Prostate gland (tissue), 2 donors: ENCODE measurements around the gene NEMF. TPM values are rescaled to one million over a fixed set of nuclear protein-coding genes. Genes with fewer than 3 reads are reported as not detected.

Experiments
- DNase-seq: peaks from one replicate; pipeline ENCODE4 v3.0.0-alpha.2; 2019; ENCODE audit warnings: low spot score
- H3K27ac ChIP-seq, 2 donors: fragments of 200-600 bp; sonication (generic); 2 replicates each; pipeline ENCODE4 v1.5.1; 2017 to 2019
- H3K27me3 ChIP-seq: fragments of 200-600 bp; sonication (generic); replicated peaks from 2 replicates; pipeline ENCODE4 v1.5.1; 2019; ENCODE audit not compliant: insufficient read depth
- H3K36me3 ChIP-seq, 2 donors: fragments of 200-600 bp; sonication (generic); 1 replicate in 1 of 2; 2 replicates in 1 of 2; pipeline versions ENCODE4 v1.5.1 to v1.8.1; 2017 to 2019
- H3K4me1 ChIP-seq: fragments of 200-600 bp; sonication (generic); replicated peaks from 2 replicates; pipeline ENCODE4 v1.5.1; 2019
- H3K4me3 ChIP-seq, 2 donors: fragments of 200-600 bp; sonication (generic); 2 replicates each; pipeline ENCODE4 v1.5.1; 2017 to 2019
- H3K9me3 ChIP-seq: fragments of 200-600 bp; sonication (generic); 2 replicates; pipeline ENCODE4 v1.5.1; 2017
- POLR2A ChIP-seq: fragments of 450-650 bp; IDR thresholded peaks from one replicate; pipeline ENCODE4 v1.6.1; 2016; ENCODE audit warnings: antibody characterized with exemption, mild to moderate bottlenecking
- POLR2AphosphoS5 ChIP-seq: sonication (generic); formaldehyde crosslinking; IDR thresholded peaks from one replicate; pipeline ENCODE4 v1.6.1; 2017; ENCODE audit warnings: antibody characterized with exemption
- WGBS: methylation state at CpG from one replicate; pipeline ENCODE4 v1.1.5; 2018; 5-methylcytosine and 5-hydroxymethylcytosine counted together
- intact Hi-C: fragments of 100-400 bp; cut with DNase I; formaldehyde crosslinking; loops from one replicate; pipeline ENCODE4 v1.14.2; 2022
- total RNA-seq, 2 donors: library from RNA; depleted of rRNA; stranded (reverse); fragments of >200 nt; gene quantifications; one replicate each; pipeline ENCODE4 v1.1.0, GENCODE V29; 2016
- TF ChIP-seq, protein P1 (sequence below), 4 experiments: fragments of 200-600 bp in 2 of 4; fragments of 450-650 bp in 2 of 4; sonication (generic) in 2 of 4; IDR thresholded peaks; 1 replicate in 3 of 4; 2 replicates in 1 of 4; pipeline ENCODE4 v1.5.1; 2016 to 2019; ENCODE audit warnings: antibody characterized with exemption in 4 of 4, mild to moderate bottlenecking in 2 of 4, moderate library complexity in 2 of 4

The NEMF gene
- total RNA-seq, 2 donors from 2014 or later: 63.9 to 71.7 TPM

DNA sequence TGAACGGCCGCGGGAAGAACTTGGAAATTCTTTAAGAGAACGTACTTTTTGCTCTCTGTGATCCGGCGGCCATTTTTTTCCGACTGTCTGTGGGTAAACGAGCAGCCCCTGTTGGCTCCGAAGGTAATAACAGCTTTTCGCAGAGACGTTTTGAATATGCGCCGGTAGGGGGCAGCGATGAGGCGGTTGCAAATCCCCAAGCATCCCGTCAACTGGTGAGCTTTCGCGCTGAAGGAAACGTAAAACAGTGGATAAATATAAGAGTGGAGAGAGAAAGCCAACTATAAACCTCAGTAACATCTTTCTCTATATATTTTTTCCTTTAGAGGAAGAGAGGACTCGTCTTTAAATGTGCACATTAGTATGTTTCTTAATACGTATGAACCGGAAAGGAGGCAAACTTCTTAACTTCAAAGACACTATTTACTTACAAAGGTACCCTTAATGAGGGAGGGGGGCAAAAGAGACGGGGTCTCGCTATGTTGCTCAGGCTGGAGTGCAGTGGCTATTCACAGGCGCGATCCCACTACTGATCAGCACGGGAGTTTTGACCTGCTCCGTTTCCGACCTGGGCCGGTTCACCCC is 9.6 kb upstream of the NEMF start:
- Histone ChIP-seq H3K4me3 (peak overlapping the region; percentile 57 to 70), H3K9me3 (no peaks in the 10 kb centered on the region), H3K36me3 (no peaks in the 10 kb centered on the region), H3K27ac (peak overlapping the region; percentile 89 to 99), H3K4me1 (no peaks in the 10 kb centered on the region), H3K27me3 (no peaks in the 10 kb centered on the region)
- under 1% methylated on average over 25 of the region's 30 CpGs for WGBS
- peak; percentile 88 for DNase-seq
- TF ChIP-seq, protein P1, sequence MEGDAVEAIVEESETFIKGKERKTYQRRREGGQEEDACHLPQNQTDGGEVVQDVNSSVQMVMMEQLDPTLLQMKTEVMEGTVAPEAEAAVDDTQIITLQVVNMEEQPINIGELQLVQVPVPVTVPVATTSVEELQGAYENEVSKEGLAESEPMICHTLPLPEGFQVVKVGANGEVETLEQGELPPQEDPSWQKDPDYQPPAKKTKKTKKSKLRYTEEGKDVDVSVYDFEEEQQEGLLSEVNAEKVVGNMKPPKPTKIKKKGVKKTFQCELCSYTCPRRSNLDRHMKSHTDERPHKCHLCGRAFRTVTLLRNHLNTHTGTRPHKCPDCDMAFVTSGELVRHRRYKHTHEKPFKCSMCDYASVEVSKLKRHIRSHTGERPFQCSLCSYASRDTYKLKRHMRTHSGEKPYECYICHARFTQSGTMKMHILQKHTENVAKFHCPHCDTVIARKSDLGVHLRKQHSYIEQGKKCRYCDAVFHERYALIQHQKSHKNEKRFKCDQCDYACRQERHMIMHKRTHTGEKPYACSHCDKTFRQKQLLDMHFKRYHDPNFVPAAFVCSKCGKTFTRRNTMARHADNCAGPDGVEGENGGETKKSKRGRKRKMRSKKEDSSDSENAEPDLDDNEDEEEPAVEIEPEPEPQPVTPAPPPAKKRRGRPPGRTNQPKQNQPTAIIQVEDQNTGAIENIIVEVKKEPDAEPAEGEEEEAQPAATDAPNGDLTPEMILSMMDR (IDR thresholded peaks at IDR 0.05): peak; percentile 99 to 100 (median 100)
- TF ChIP-seq POLR2AphosphoS5 (peak; percentile 59), POLR2A (no peak)
- intact Hi-C loops: loop anchor here (5.0 to 10.0 kb wide), 3 partner anchors 373 to 915 kb away; partner anchors contain the start of genes MAP4K5 and SOS2

- TF ChIP-seq, protein P1 (IDR thresholded peaks at IDR 0.05): no peak
- TF ChIP-seq POLR2AphosphoS5: no peak
- peak; percentile 30 for TF ChIP-seq POLR2A
- no peaks in the 10 kb centered on the region for H3K9me3 ChIP-seq
- intact Hi-C loops: loop anchor here (5.0 to 10.0 kb wide), 3 partner anchors 373 to 916 kb away; partner anchors contain the start of genes MAP4K5 and SOS2
- H3K4me3 ChIP-seq: peak overlapping the region; percentile 57 to 70
- H3K27ac ChIP-seq: peak overlapping the region; percentile 89 to 99
- no peaks in the 10 kb centered on the region for H3K27me3 ChIP-seq
- WGBS: 1% methylated on average over 12 of the region's 12 CpGs
- peak; percentile 64 for DNase-seq
- H3K4me1 ChIP-seq: no peaks in the 10 kb centered on the region
- no peaks in the 10 kb centered on the region for H3K36me3 ChIP-seq
These were observed 9.1 kb upstream of the NEMF start for GRCh38 chr14:49861699-49862088.

DNA sequence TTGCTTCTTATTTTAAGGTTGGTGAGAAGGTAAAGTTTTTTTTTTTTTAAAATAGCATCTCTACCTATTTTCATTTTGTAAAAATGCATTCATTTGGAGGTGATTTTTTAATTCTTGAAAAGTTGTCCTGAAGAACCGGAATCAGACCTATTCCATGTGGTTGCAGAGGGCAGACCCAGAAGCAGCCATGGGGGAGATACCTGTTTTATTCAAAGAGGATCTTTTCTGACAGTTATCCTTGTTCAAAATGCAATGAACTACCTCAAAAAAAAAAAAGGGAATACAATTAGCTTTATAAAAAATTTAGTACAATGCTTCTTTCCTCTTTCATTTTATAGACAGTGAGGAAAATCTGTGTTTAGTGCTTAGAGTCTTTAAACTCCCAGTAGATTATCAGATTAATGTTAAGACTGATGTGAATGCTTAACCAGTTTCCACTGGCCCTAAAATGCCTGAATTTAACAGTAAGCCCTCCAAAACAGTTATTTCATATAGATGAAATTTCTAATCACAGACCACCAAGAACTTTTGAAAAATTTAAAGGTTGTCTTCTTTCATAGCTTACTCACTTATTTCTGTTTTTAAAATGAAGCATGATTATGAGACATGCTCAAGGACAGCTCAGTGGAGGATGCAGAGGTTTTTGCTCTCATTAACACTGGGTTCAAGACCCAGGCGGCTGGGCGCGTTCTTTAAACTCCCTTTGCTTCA is 8.6 kb upstream of the NEMF start:
- 18% methylated on average over 4 of the region's 4 CpGs for WGBS
- Histone ChIP-seq H3K27ac (peak overlapping the region; percentile 89 to 99), H3K27me3 (no peaks in the 10 kb centered on the region), H3K9me3 (no peaks in the 10 kb centered on the region), H3K4me3 (peak overlapping the region; percentile 57 to 70), H3K36me3 (no peaks in the 10 kb centered on the region), H3K4me1 (no peaks in the 10 kb centered on the region)
- DNase-seq: no peak
- intact Hi-C loops: loop anchor here (5.0 to 10.0 kb wide), 3 partner anchors 374 to 916 kb away; partner anchors contain the start of genes MAP4K5 and SOS2
- TF ChIP-seq, protein P1 (IDR thresholded peaks at IDR 0.05): no peak
- no peak for TF ChIP-seq POLR2A
- no peak for TF ChIP-seq POLR2AphosphoS5

GRCh38 chr14:49858383-49858782 is 5.8 kb upstream of the NEMF start:
- TF ChIP-seq, protein P1 (IDR thresholded peaks at IDR 0.05): no peak
- no peak for TF ChIP-seq POLR2A
- no peak for TF ChIP-seq POLR2AphosphoS5
- Histone ChIP-seq H3K36me3 (no peaks in the 10 kb centered on the region), H3K27me3 (no peaks in the 10 kb centered on the region), H3K27ac (no peak overlapping the region), H3K4me3 (no peak overlapping the region), H3K4me1 (peaks cover 3% of the 10 kb centered on the region), H3K9me3 (no peaks in the 10 kb centered on the region)
- intact Hi-C loops: no loop called here
- WGBS: 82% methylated on average over 3 of the region's 3 CpGs
- no peak for DNase-seq
